ENCODE results near the gene LENG9.
"Not testable (repeated sequence)": the region's sequence is repeated elsewhere in the genome, so short reads cannot be mapped to it uniquely, and the experiment has no call there.

LENG9 gene

DNA sequence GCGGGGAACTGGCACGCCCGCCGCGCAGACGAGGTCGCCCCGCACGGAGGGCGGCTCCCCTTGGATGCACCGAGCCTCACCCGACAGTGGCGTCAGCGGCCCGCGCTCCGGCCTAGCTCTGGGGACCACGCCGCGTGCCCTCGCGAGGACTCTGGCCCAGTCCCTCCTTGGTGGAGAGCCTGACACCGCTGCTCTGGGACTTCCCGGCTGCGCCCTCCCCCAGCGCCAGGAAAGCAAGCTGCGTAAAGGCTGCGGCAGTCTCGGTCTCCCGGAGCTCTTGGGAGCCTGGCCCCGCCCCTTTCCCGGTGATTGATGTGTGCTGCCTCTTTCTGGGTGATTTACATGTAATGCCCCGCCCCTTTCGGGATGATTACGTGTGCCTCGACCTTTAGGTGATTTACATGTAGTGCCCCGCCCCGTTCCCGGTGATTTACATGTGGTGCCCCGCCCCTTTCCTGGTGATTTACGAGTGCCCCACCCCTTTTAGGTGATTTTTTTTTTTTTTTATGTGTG lies at the start of gene LENG9:
Gene LENG9, minus strand, starts transcription at position 248 of the 513 bp plus-strand sequence. CDS start 252 bp downstream, outside the sequence.
- DNase-seq, result peak; percentile 94

DNA sequence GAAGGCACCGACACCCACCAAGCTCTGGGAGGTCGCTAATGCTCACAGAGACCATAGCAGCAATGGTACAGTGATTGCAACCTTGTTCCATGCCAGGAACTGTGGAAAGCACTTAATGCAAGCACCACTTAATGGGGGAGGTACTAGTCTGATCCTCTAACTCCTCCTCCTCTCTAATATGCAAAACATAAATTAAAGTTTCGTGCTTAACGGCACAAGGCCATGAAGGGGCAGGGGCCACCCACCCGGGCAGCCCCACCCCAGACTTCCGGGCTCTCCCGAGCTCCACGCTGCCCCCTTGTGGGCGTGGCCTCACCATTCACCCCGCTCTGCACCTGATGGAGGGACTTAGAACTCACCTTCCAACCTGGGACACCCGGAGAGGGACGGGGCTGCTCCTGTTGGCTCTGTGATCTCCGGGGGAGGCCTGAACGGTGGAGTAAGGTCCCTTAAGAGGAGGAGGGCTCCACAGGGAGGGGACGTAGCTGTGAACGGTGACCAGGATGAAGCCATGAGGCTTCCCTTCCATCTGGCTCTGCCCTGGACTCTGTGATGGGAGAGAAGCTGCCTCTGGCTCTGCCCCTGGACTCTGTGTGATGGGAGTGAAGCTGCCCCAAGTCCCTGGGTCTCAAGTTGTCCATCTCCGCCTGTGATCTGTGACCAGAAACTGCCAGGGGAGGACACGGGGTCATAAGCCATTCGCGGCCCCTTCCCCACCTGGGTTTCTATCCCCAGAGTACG lies 45.8 kb upstream of the LENG9 start:
- not testable (repeated sequence) for DNase-seq

DNA sequence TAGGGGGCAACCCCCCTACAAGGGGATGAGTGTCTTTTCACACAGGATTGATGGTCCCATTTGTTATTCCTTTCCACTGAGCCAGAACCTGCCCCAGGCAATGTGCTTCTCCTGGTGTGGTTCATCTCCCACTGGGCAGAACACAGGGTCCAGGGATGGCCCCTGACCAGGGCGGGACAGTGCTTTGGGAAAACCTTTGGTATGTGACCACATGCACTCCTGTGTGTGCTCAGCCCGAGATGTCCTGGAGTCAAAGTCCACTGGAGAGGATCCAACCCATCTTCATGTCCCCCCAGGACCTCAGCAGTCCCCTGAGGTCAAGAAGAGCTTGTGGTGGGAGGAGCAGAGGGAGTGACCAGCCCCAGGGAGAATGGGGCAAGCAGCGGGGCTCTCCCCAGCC lies 44.9 kb upstream of the LENG9 start:
- DNase-seq, result not testable (repeated sequence)

- DNase-seq, result no peak
These were observed 44.2 kb upstream of the LENG9 start for GRCh38 chr19:54507824-54508223.

- not testable (repeated sequence) for DNase-seq
These were observed 43.6 kb upstream of the LENG9 start for GRCh38 chr19:54507038-54507717.

- no peak for DNase-seq
These were observed 42.5 kb upstream of the LENG9 start for GRCh38 chr19:54506079-54506478.

GRCh38 chr19:54505542-54505941 lies 42.0 kb upstream of the LENG9 start:
- DNase-seq, result not testable (repeated sequence)

- DNase-seq, result no peak
These were observed 39.0 kb upstream of the LENG9 start, which contains the start of gene LAIR2 for GRCh38 chr19:54502518-54503048. Gene LAIR2, plus strand, starts transcription at chr19:54502831. Its CDS starts 88 bp downstream, at chr19:54502919.

DNA sequence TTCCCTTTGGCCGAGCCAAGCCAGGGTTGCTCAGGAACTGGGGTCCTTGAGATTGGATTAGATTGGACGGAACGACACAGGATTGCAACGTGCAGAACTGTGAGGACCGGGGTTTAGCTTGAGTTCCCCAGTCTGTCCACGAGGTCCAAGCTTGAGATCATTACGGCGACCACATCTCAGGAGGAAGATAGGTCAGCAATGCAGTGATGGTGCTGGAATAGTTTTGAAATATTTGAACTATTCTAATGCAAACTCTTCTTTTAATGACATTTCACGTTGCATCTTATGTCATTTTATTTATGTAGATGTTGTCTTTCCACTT lies 34.8 kb upstream of the LENG9 start:
- DNase-seq, result not testable (repeated sequence)

DNA sequence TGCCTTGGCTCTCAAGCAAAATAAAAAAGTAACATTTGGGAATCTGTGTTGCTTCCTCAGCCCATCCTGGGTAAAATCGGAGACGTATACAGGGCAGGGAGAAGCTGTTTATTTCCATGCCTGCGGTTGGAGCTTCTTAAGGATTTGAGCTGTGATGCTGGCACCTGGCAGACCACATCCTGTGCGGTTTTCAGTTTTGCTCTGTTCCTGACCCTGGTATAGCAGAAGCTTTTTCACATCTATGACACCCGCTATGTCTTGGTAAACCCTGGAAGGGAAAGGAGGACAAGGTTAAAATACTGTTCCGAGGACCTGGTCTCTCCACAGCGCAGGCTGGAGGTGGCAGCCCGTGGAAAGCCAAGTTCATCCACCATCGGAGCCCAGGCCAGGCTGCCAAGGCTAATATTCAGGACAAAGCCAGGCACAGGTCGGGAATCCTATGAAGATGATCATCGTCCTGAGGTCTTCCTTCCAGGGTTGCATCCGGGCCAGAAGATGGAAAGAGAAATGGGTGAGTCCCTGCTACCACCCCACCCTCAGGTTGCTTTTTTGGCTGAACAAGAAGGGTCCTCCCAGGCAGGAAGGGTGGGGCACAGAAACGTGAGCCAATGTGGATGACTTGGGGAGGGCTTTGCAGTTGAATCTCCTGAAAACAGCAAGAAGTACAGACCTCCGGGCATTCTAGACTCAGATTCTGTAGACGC lies 34.3 kb upstream of the LENG9 start:
- DNase-seq, result not testable (repeated sequence)

GRCh38 chr19:54495284-54495683 lies 31.7 kb upstream of the LENG9 start:
- DNase-seq, result not testable (repeated sequence)

GRCh38 chr19:54493967-54494585 lies 30.5 kb upstream of the LENG9 start:
- DNase-seq, result no peak

DNA sequence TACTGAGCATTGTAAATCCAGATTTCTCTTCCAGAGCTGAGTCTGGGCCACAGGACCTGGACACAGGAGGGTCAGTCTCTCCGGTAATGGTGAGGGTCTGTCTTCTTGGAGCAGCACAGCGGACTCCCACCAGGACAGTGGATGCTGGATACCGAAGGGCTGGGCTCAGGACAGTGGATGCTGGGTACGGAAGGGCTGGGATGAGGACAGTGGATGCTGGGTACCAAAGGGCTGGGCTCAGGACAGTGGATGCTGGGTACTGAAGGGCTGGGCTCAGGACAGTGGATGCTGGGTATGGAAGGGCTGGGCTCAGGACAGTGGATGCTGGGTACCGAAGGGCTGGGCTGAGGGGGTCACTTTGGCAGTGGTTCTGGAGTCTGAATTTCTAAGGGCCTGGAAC lies 29.5 kb upstream of the LENG9 start:
- DNase-seq, result not testable (repeated sequence)

DNA sequence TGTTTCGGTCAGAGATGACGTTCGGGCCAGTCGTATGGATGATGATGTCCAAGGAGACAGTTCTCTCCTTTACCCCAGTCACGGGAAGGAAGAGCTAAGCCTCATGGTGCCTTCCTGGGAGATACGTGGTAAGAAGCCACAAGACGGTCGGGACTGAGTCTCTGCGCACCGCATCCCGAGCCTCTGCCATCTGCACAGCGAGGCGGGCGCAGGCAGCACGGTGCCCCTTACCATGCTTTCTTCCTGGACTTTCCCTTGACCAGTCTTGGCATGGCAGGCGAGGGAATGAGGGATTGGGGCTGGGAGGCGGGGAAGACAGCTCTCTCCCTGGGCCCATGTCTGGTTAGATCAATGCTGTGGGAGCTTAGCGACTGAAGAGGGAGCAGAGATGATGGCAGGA lies 29.0 kb upstream of the LENG9 start:
- no peak for DNase-seq

GRCh38 chr19:54489766-54490165 lies 26.2 kb upstream of the LENG9 start:
- DNase-seq, result no peak

- no peak for DNase-seq
These were observed 25.8 kb upstream of the LENG9 start for GRCh38 chr19:54489341-54489740.

- no peak for DNase-seq
These were observed 22.3 kb upstream of the LENG9 start for GRCh38 chr19:54485851-54486250.

DNA sequence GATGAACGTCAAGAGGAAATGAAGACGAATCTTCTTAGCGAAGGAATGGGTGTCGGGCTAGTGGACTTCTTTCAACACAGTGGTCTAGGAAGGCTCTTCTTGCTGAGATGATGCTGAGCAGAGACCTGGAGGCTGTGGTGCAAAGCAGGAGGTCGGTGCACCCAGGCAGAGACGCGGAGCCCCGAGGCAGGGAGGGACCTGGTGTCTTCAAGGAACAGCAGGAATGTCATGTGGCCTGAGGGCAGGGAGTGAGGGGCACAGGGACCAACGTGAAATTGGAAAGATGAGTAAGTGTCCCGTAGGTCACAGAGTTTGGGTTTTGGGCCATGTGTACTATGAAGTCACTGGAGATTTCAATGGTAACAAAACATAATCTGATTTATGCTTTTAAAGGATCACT lies 20.9 kb upstream of the LENG9 start:
- no peak for DNase-seq

DNA sequence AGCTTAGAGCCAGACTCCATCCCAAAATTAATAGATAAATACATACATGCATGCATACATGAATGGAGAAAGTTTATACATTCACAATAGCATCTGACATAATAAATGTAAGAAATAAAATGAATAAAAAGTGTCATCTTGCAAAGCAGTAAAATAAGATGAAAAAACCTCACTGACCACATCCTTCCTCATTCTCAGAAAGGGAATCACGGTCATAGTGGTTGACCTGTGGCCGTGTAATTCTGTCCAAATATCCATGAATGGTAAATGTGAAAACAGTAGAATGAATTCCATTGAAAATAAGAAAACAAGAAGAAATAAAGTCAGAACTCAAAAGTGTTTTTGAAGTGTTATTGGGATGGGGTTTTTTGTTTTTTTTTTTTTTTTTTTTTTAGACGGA lies 19.3 kb upstream of the LENG9 start:
- DNase-seq, result no peak

DNA sequence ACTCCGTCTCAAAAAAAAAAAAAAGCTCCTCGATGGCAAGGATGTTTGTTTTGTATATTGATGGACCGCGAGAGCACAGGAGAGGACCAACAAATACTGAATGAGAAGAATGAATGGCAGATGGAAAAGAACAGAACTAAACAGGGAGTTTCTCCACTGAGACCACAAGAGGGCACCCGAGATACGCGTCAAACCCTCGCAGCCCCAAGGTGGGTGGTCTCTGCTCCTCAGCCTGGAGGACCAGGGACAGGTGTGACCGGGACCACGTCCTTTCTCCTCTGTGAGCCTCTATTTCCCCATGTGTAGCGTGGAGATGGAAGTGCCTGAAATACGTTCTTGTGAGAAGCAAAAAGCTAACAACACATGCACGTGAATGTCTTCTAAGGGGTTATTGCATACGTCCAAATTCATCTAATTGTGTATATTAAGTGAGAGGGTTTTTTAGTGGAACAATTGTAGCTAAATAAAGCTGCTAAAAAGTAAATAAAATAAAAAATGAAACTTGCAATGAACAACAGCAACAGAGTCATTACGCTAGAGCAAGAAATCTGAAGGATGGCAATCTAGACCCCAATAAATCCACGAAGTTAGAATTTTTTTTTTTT lies 17.9 kb upstream of the LENG9 start:
- no peak for DNase-seq

- DNase-seq, result no peak
These were observed 16.5 kb upstream of the LENG9 start for GRCh38 chr19:54480051-54480450.

DNA sequence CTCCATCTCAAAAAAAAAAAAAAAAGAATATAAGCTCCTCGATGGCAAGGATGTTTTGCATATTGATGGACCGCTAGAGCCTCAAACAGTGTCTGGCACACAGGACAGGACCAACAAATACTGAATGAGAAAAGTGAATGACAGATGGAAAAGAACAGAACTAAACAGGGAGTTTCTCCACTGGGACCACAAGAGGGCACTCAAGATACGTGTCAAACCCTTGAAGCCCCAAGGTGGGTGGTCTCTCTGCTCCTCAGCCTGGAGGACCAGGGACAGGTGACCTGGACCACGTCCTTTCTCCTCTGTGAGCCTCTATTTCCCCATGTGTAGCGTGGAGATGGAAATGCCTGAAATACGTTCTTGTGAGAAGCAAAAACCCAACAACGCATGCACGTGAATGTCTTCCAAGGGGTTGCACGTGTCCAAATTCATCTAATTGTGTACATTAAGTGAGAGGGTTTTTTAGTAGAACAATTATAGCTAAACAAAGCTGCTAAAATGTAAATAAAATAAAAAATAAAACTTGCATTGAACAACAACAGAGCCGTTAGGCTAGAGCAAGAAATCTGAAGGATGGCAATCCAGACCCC lies 15.2 kb upstream of the LENG9 start:
- no peak for DNase-seq

All from T1000 (cell line).